Measurements from ENCODE around the gene EEF1AKMT3. TPM values are rescaled to one million over a fixed set of nuclear protein-coding genes. Genes with fewer than 3 reads are reported as not detected.

EEF1AKMT3 gene
- polyA plus RNA-seq, 1 experiment, result 9.1 TPM

DNA sequence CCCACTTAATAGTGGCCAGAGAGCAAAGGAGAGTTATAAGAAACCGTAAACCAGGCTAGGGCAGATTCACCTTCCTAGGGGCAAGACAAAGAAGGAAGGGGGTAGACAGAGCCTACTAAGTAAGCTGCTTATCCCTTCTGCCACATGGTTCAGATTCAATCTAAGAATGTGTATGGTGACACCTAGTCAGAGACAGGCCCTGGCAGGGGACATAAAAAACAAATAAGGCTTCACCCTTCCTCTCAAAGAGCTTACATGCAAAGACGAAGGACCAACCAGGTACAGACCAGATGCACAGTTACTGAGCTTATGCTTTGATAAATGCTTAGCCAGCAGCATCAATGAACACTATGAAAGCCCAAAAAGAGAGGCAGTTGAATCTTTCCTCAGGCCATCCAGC is 10.0 kb upstream of the EEF1AKMT3 start:
- TF ChIP-seq, protein P1, sequence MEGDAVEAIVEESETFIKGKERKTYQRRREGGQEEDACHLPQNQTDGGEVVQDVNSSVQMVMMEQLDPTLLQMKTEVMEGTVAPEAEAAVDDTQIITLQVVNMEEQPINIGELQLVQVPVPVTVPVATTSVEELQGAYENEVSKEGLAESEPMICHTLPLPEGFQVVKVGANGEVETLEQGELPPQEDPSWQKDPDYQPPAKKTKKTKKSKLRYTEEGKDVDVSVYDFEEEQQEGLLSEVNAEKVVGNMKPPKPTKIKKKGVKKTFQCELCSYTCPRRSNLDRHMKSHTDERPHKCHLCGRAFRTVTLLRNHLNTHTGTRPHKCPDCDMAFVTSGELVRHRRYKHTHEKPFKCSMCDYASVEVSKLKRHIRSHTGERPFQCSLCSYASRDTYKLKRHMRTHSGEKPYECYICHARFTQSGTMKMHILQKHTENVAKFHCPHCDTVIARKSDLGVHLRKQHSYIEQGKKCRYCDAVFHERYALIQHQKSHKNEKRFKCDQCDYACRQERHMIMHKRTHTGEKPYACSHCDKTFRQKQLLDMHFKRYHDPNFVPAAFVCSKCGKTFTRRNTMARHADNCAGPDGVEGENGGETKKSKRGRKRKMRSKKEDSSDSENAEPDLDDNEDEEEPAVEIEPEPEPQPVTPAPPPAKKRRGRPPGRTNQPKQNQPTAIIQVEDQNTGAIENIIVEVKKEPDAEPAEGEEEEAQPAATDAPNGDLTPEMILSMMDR (IDR thresholded peaks at IDR 0.05; ENCODE audit: insufficient read depth, low read depth, low read length), result no peak
- ChIA-PET CTCF (interaction anchor here (0.6 to 1.0 kb wide), 2 partner anchors 37 to 143 kb away, joined by 3 read pairs; no protein-coding TSS in a partner anchor), POLR2A (no interaction called here)
- Histone ChIP-seq H3K36me3 (ENCODE audit: control insufficient read depth, insufficient read depth, low read length) (no peaks in the 10 kb centered on the region; the same call in 1 of the 2 replicates), H3K27me3 (ENCODE audit: control insufficient read depth, insufficient read depth, low read length) (peaks cover 8% of the 10 kb centered on the region; the same call in 1 of the 2 replicates), H3K4me3 (ENCODE audit: low read depth, low read length) (no peak overlapping the region)
- no peak for DNase-seq (ENCODE audit: low read depth)

DNA sequence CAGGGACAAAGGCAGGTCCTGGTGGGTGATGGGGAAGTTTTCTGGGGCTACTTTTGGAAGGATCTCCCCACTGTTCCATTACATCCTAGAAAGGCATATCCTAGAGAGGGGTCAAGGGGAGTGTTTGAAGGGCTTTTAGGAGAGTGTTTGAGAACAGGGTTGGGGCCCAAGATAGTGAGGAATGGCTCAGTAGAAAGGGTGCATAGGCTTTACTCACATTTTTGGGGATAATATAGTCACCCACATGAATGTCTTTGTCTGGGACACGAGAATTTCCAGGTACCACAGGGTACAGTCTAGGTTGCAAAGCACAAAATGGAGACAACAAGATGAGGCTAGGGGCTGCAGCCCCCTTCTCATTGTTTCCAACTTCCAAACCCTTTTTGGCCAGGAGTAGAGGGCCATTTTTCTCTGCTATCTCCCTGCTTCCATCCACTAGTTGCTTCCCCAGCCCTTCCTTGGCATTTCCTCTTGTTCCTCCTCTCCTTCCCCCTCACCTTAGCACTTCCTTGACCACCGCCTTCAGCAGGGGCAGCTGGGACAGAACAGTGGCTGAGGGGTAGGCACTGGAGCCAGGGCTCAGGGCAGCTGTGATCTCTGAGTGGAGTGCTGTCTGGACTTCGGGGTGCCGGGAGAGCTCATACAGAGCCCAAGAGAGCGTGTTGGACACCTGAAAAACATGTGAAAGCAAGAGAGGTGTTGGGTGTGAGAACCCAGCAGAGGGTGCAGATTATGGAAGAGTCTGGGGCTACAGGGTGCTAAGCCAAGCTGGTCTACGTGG is 8.3 kb upstream of the EEF1AKMT3 start:
- Histone ChIP-seq H3K27me3 (ENCODE audit: control insufficient read depth, insufficient read depth, low read length) (peaks cover 8% of the 10 kb centered on the region; the same call in 1 of the 2 replicates), H3K4me3 (ENCODE audit: low read depth, low read length) (no peak overlapping the region), H3K36me3 (ENCODE audit: control insufficient read depth, insufficient read depth, low read length) (no peaks in the 10 kb centered on the region; the same call in 1 of the 2 replicates)
- ChIA-PET POLR2A (no interaction called here), CTCF (interaction anchor here (0.7 to 0.9 kb wide), 2 partner anchors 19 to 27 kb away, joined by 3 read pairs; partner anchors contain the start of gene TSFM)
- DNase-seq (ENCODE audit: low read depth), result no peak
- TF ChIP-seq, protein P1 (IDR thresholded peaks at IDR 0.05; ENCODE audit: insufficient read depth, low read depth, low read length), result no peak

GRCh38 chr12:57764662-57765002 is 7.8 kb upstream of the EEF1AKMT3 start:
- peaks cover 8% of the 10 kb centered on the region; the same call in 1 of the 2 replicates for H3K27me3 ChIP-seq (ENCODE audit: control insufficient read depth, insufficient read depth, low read length)
- DNase-seq (ENCODE audit: low read depth), result no peak
- H3K4me3 ChIP-seq (ENCODE audit: low read depth, low read length), result peak overlapping the region; percentile 33
- POLR2A ChIA-PET, result no interaction called here
- H3K36me3 ChIP-seq (ENCODE audit: control insufficient read depth, insufficient read depth, low read length), result peaks cover 2% of the 10 kb centered on the region; the same call in 1 of the 2 replicates
- CTCF ChIA-PET, result interaction anchor here (0.7 to 0.9 kb wide), 2 partner anchors 18 to 27 kb away, joined by 3 read pairs; partner anchors contain the start of gene TSFM
- TF ChIP-seq, protein P1 (IDR thresholded peaks at IDR 0.05; ENCODE audit: insufficient read depth, low read depth, low read length), result no peak

DNA sequence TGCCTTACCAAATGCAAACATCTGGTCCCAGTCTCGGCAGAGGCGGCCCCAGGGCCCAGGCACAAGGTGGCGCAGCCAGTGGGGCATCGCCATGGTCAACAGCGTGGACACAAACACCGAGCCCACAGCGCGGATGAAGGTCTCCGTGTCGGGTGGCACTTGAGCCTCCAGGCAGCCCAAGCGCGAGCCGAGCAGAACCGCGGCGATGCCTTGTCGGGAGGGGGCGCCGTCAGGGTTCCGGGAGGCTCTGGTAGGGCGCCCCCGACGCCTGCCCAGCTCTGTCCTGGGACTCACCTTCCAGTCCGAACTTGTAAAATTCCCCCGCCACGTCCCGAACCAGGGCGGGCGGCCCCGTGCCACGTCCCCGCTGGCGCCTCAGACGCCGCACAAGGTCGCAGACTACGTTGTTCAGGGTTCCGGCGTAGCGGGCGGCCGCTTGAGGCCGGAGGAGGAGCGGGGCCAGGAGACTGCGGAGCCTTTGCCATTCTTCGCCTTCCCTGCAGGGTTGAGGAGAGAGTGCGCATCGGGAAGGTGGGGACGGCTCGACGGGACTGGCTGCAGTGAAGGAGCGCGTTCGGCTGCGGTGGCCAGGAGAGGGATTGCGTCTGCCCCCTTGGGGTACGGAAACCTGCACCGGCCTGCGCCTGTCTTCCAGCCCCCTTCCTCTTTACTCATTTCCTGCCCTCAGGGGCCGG is 7.3 kb upstream of the EEF1AKMT3 start:
- TF ChIP-seq, protein P1 (IDR thresholded peaks at IDR 0.05; ENCODE audit: insufficient read depth, low read depth, low read length), result peak; percentile 50
- ChIA-PET POLR2A (no interaction called here), CTCF (interaction anchor here (0.7 to 0.9 kb wide), 2 partner anchors 18 to 28 kb away, joined by 3 read pairs; partner anchors contain the start of gene TSFM)
- peaks cover 2% of the 10 kb centered on the region; the same call in 1 of the 2 replicates for H3K36me3 ChIP-seq (ENCODE audit: control insufficient read depth, insufficient read depth, low read length)
- peaks cover 8% of the 10 kb centered on the region; the same call in 1 of the 2 replicates for H3K27me3 ChIP-seq (ENCODE audit: control insufficient read depth, insufficient read depth, low read length)
- DNase-seq (ENCODE audit: low read depth), result no peak
- peak overlapping the region; percentile 33 for H3K4me3 ChIP-seq (ENCODE audit: low read depth, low read length)
